ENCODE results near the gene FAM174C.

Gene FAM174C

GRCh38 chr19:1287354-1288225 is 12.3 kb downstream of the FAM174C start:
- no peak overlapping the region for H3K4me3 ChIP-seq (ENCODE audit: low read depth, low read length)
- DNase-seq (ENCODE audit: low read depth) = no peak
- no peak for TF ChIP-seq CTCF (IDR thresholded peaks at IDR 0.05; ENCODE audit: control insufficient read depth, extremely low read depth, insufficient read depth)

- H3K4me3 ChIP-seq (ENCODE audit: low read depth, low read length) = no peak overlapping the region
- no peak for DNase-seq (ENCODE audit: low read depth)
- no peak for TF ChIP-seq CTCF (IDR thresholded peaks at IDR 0.05; ENCODE audit: control insufficient read depth, extremely low read depth, insufficient read depth)
These were observed 12.9 kb downstream of the FAM174C start for GRCh38 chr19:1288226-1288612.

- DNase-seq (ENCODE audit: low read depth) = no peak
- H3K4me3 ChIP-seq (ENCODE audit: low read depth, low read length) = no peak overlapping the region
- TF ChIP-seq CTCF (IDR thresholded peaks at IDR 0.05; ENCODE audit: control insufficient read depth, extremely low read depth, insufficient read depth) = no peak
These were observed 13.7 kb downstream of the FAM174C start for GRCh38 chr19:1288833-1289685.

GRCh38 chr19:1289686-1290025 is 14.3 kb downstream of the FAM174C start:
- TF ChIP-seq CTCF (IDR thresholded peaks at IDR 0.05; ENCODE audit: control insufficient read depth, extremely low read depth, insufficient read depth) = 0 out of 2 replicates have a peak, but pooled peaks have one; percentile 3
- no peak for DNase-seq (ENCODE audit: low read depth)
- H3K4me3 ChIP-seq (ENCODE audit: low read depth, low read length) = no peak overlapping the region

GRCh38 chr19:1290196-1290702 is 14.9 kb downstream of the FAM174C start:
- no peak overlapping the region for H3K4me3 ChIP-seq (ENCODE audit: low read depth, low read length)
- no peak for TF ChIP-seq CTCF (IDR thresholded peaks at IDR 0.05; ENCODE audit: control insufficient read depth, extremely low read depth, insufficient read depth)
- no peak for DNase-seq (ENCODE audit: low read depth)

- no peak for TF ChIP-seq CTCF (IDR thresholded peaks at IDR 0.05; ENCODE audit: control insufficient read depth, extremely low read depth, insufficient read depth)
- no peak overlapping the region for H3K4me3 ChIP-seq (ENCODE audit: low read depth, low read length)
- no peak for DNase-seq (ENCODE audit: low read depth)
These were observed 15.6 kb downstream of the FAM174C start for GRCh38 chr19:1290703-1291651.
